ENCODE data around the gene ACAD10.
"Not testable (repeated sequence)": the region's sequence is repeated elsewhere in the genome, so short reads cannot be mapped to it uniquely, and the experiment has no call there.

ACAD10 gene

GRCh38 chr12:111687952-111688351, 2.1 kb downstream of the ACAD10 start:
- DNase-seq: no peak

GRCh38 chr12:111691262-111691661, 5.4 kb downstream of the ACAD10 start:
- no peak for DNase-seq

GRCh38 chr12:111692575-111693210, 6.8 kb downstream of the ACAD10 start:
- no peak for DNase-seq

- no peak for DNase-seq
These were observed 8.0 kb downstream of the ACAD10 start for GRCh38 chr12:111693818-111694217.

- DNase-seq: no peak
These were observed 14.1 kb downstream of the ACAD10 start for GRCh38 chr12:111699962-111700361.

GRCh38 chr12:111705672-111706071, 19.8 kb downstream of the ACAD10 start:
- DNase-seq: no peak

GRCh38 chr12:111706145-111706544, 20.3 kb downstream of the ACAD10 start:
- no peak for DNase-seq

GRCh38 chr12:111715279-111715678, 29.4 kb downstream of the ACAD10 start:
- no peak for DNase-seq

- not testable (repeated sequence) for DNase-seq
These were observed 33.5 kb downstream of the ACAD10 start for GRCh38 chr12:111719316-111719715.

GRCh38 chr12:111720457-111720856, 34.6 kb downstream of the ACAD10 start:
- DNase-seq: no peak

- DNase-seq: not testable (repeated sequence)
These were observed 38.0 kb downstream of the ACAD10 start for GRCh38 chr12:111723646-111724360.

- DNase-seq: no peak
These were observed 42.9 kb downstream of the ACAD10 start for GRCh38 chr12:111728795-111729194.

GRCh38 chr12:111730420-111730819, 44.6 kb downstream of the ACAD10 start:
- DNase-seq: no peak

GRCh38 chr12:111732786-111733185, 46.9 kb downstream of the ACAD10 start:
- DNase-seq: no peak

GRCh38 chr12:111733340-111733915, 47.6 kb downstream of the ACAD10 start:
- DNase-seq: no peak

- not testable (repeated sequence) for DNase-seq
These were observed 53.7 kb downstream of the ACAD10 start for GRCh38 chr12:111739524-111739923.

GRCh38 chr12:111741235-111741812, 55.5 kb downstream of the ACAD10 start:
- no peak for DNase-seq

- no peak for DNase-seq
These were observed 59.4 kb downstream of the ACAD10 start for GRCh38 chr12:111745211-111745610.

- no peak for DNase-seq
These were observed 61.5 kb downstream of the ACAD10 start for GRCh38 chr12:111747333-111747732.

GRCh38 chr12:111748151-111748672, 62.4 kb downstream of the ACAD10 start:
- DNase-seq: no peak

- DNase-seq: no peak
These were observed 63.0 kb downstream of the ACAD10 start for GRCh38 chr12:111748867-111749266.

GRCh38 chr12:111749391-111749790, 63.5 kb downstream of the ACAD10 start:
- no peak for DNase-seq

- no peak for DNase-seq
These were observed 67.5 kb downstream of the ACAD10 start for GRCh38 chr12:111753144-111753881.

All from T-helper 9 cell (primary cell).